ENCODE data around the gene CDC42BPB.

DNA sequence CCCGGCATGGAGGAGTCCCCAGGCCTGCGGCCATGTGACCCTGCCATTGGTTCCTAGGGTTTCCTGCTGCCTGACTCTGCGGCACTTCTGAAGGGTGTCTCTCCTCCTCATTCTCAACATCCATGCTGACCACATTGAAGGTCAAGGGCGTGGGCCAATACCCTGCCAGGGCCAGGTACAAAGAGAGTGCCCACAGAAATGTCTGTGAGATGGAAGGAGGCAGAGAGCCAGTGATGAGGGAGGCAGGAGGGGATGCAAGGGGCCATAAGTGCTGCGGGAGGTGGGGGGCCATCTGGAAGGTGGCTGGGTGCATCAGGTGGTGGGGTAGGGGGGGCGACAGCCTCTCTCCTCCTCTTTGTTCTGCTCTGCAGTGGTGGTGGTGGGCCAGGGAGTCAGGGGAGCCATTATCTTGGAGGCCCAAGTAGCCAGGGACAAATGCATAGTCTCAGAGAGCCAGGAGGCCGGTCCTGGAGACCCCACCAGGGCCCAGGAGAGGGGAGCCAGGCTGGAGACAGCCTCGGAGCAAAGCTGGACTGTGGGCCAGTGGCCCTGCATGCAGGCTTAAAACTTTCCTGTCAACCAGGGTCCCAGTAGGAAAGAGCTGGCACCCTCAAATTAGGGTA is 13.0 kb upstream of the CDC42BPB start:
- TF ChIP-seq POLR2AphosphoS5 (IDR thresholded peaks at IDR 0.05; ENCODE audit: insufficient read depth in 1 of 2, low read depth in 1 of 2) = no peak
- TF ChIP-seq, protein P1, sequence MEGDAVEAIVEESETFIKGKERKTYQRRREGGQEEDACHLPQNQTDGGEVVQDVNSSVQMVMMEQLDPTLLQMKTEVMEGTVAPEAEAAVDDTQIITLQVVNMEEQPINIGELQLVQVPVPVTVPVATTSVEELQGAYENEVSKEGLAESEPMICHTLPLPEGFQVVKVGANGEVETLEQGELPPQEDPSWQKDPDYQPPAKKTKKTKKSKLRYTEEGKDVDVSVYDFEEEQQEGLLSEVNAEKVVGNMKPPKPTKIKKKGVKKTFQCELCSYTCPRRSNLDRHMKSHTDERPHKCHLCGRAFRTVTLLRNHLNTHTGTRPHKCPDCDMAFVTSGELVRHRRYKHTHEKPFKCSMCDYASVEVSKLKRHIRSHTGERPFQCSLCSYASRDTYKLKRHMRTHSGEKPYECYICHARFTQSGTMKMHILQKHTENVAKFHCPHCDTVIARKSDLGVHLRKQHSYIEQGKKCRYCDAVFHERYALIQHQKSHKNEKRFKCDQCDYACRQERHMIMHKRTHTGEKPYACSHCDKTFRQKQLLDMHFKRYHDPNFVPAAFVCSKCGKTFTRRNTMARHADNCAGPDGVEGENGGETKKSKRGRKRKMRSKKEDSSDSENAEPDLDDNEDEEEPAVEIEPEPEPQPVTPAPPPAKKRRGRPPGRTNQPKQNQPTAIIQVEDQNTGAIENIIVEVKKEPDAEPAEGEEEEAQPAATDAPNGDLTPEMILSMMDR (IDR thresholded peaks at IDR 0.05) = no peak
- TF ChIP-seq POLR2A (IDR thresholded peaks at IDR 0.05) = no peak

Measured in vagina (tissue), 2 donors.